ELF-1 (cell line): ENCODE measurements around the gene CNN1.

Experiments used
- DNase-seq: peaks from one replicate; pipeline ENCODE4 v3.0.0-alpha.2; 2016; ENCODE audit warnings: low read depth, low spot score

Gene CNN1

DNA sequence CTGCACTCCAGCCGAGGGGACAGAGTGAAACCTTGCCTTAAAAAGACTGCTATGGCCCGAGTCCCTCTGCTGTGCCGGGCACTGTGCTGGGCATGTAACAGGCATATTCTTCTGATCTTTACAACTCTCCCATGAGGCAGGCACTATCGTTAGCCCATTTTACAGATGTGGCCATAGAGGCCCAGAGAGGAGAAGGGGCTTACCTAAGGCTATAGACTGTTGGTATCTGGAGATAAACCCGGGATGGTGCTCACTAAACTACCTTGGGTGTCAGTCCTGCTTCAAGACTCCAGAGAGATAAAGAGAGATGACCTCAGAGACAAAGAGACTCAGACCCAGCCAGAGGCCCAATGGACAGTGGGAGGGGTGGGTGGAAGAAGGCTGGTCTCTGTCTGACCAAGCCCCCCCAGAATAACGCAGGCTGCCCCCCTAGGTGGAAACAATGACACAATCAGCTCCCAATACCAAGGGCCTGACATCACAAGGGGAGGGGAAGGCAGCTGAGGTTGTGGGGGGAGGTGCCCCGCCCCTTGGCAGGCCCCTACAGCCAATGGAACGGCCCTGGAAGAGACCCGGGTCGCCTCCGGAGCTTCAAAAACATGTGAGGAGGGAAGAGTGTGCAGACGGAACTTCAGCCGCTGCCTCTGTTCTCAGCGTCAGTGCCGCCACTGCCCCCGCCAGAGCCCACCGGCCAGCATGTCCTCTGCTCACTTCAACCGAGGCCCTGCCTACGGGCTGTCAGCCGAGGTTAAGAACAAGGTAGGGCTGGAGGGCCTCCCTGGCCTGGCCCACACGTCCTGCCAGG, at the start of gene CNN1:
Gene CNN1, plus strand, starts transcription at position 620 of the 805 bp plus-strand sequence. Its CDS starts 77 bp downstream, at position 697.
- DNase-seq: peak; percentile 95

DNA sequence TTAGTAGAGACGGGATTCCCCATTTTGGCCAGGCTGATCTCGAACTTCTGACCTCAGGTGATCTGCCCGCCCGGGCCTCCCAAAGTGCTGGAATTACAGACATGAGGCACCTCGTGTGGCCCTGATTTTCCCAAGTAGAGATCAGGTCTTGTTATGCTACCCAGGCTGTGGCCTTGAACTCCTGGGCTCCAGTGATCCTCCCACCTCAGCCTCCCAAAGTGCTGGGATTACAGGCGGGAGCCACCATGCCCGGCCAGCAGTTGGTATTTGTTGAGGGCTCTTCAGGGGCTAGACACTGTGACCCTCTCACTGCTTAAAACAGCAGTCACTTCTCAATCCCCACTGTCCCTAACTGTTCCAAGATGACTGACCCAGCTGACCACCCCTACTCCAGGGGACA, 49.3 kb upstream of the CNN1 start:
- no peak for DNase-seq

DNA sequence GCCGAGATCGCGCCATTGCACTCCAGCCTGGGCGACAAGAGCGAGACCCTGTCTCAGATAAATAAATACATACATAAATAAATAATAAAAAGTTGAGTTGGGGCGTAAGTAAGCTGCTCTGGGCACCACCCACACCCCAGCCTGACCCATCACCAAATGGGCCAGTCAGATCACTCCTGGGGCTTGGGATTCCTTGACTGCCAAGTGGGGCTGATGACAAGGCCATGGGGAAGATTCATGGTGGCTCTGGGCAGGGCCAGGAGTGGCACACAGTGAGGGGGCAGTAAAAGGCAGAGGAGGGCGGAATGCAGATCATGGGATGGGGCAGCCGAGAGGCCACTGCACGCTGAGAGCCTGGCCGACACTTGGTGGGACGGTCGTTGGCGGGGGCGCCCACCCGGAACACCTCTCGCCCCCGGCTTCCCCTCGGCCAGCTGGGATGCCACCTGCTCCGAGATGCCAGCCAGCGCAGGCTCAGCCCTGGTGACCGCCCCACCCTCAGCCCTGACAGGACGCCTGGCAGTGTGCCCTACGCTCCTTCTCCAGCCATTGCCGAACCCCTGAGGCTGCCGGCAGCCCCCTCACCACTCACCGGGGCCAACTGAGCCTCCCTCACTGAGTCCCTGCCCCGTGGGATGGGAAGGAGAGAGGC, 43.9 kb upstream of the CNN1 start:
- DNase-seq: no peak

DNA sequence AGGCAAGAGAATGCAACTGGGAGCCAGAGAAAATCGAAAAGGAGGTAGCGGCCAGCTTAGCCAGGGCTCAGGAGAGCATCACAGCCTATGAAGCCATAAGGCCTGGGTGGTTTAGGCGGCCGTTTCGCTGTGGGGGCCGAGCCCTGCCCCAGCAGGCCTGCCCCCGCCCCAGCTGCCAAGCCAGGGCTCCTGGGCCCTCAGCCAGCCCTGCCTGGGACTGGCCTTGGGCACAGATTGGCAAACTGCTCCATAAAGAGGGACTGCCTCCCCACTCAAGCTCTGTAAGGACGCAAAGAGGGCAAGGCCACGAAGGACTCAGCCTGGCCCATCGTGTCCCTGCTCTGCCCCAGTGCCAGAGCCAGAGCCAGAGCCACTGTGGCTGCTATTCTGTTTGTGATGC, 43.2 kb upstream of the CNN1 start:
- no peak for DNase-seq

DNA sequence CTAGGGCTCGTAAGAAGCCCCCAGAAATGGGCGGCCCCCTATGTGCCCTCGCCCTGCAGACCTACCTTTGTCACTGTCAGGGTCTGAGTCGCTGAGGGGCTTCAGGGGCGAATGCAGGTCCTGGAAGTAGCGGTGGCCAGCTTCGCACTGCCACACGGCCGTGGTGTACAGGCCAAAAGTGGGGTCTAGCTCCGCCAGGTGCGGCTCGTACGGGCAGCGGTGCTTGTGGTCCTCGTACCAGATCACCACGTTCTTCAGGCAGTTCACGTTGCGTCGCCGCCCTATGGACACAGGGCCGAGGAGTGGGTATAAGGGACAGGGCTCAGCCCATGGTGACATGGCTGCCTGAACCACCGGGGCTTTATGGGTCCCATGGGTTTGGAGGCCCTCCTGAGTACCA, 42.8 kb upstream of the CNN1 start:
- no peak for DNase-seq

DNA sequence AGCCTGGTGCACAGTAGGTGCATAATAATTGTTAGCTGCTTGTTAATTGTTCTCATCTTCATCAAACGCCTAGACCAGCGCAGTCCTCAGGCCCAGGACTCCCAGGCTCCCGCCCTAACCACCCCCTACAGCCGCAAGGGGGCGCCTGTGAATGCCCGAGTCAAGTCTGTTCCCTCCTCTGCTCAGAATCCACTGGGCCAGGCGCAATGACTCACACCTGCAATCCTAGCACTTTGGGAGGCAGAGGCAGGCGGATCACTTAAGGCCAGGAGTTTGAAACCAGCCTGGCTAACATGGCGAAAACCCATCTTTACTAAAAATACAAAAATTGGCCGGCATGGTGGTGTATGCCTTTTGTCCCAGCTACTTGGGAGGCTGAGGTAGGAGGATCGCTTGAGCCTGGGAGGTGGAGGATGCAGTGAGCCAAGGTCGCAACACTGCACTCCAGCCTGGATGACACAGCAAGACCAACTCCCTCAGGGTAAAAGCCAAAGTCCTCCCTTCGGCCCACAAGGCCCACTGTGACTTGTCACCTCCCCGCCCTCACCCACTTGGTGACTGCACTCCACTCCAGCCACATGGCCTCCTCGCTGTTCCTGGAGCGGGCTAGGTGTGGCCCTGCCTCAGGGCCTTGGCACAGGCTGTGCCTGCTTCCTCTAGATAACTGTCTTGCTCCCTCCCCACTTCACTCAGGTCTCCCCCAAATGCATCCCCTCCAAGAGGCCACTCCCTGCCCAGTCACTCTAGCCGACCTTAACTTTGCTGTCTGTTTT, 42.1 kb upstream of the CNN1 start:
- peak; percentile 90 for DNase-seq

DNA sequence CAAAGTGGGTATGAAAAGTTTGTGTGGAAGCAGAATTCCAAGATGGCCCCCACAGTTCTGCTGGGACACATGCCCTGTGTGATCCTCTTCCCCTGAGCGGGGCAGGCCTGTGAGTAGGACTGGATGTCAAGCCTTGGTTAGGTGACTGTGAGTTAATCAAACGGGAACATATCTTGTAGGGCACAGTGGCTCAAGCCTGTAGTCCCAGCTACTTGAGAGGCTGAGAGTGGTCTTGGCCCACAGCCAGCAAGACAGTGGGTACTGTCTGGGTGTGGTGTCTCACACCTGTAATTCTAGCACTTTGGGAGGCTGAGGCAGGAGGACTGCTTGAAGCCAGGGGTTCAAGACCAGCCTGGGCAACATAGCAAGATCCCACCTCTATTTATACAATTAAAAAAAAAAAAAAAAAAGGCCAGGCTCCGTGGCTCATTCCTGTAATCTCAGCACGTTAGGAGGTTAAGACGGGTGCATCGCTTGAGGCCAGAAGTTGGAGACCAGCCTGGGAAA, 39.4 kb upstream of the CNN1 start:
- no peak for DNase-seq

DNA sequence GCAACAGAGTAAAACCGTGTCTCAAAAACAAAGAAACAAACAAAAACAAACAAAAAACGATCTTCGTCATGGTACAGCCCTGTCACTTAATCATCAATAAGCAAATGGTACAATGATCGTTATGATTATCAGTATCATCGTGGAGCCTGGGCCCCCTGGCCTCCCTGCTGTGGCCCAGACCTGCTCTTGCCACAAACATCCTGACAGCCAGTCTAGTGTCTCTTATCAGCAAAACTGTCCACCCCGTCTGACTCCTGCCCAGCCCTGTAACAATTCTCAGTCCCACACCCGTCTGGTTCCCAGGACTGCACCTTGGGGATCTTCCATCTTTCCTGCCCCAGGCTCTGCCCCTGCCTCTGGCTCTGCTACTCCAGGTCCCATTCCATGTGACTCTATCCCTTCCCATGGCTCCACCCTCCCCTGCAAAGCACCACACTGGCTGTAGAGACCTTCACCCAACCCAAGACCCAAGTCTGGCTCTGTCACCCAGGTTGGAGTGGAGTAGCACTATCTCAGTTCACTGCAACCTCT, 38.7 kb upstream of the CNN1 start:
- DNase-seq: no peak

DNA sequence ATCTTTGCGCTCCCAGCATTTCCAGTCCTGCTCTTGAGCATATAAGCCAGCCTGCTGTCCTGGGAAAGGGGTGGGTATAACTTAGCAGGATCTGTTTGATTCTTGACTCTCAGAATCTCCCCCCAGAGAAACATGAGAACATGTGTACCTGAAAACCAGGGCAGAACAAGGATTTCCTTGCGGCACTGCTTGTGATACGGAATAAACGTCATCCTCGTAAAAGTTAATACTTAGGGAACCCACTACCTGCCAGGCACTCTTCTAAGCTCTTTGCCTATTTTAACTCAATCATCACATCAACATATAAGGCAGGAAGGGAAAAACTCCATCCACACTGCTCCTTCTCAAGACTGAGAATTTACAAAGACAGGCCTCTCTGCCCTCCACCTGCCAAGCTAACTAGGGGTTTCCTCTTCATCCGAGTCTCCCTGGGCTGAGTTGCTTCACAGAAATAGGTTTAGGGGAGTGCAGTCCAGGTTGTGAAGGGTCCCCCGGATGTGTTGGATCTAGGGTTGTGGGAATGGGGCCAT, 34.1 kb upstream of the CNN1 start:
- DNase-seq: peak; percentile 6

DNA sequence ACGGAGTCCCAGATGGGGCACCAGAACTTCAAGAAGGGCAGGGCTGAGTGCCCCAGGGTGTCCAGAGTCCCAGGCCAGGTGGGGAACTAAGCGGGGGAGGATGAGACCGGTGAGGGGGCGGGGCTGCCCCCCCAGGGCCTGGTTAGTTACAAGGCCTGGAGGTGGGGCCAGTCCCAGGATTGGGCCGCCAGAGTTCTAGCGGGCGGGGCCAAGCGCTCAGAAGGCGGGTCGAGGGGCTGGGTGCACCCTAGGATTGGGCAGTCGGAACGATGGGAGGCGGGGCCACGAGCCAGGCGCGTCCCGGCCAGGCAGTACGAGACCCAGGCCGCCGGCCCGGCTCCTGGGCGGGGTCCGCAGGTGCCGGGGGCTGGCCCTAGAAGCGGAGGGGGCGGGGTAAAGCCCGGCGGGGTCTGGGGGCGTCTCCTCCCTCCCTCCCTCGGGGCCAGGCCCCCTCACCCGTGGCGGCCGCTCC, 33.6 kb upstream of the CNN1 start:
- peak; percentile 98 for DNase-seq

DNA sequence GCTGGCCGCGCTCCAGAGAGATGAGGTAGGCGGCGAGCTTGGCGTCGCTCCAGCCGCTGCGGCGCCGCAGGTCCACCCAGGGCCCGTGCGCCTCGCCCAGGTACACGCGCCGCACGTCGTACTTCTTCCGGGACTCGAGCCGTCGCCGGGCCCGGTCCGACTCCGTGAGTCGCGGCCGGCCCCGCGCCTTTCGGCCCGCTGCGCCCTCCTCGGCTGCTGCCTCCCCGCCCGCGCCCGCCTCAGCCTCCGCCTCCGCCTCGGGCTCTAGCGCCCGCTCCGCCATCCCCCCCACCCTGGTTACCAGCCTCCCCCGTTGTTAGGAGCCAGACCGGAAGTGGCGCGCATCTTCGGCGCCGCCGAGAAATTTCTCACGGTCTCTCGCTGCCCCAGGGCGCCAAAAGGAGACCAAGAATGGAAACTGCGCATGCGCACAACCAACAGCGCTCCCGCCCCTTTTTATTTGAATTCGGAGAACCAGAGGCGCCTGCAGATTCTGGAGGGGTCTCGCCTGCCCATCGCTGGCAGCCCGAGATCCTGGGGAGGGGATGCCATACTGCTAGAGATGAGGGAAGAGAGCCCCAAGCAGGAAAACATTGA, 33.0 kb upstream of the CNN1 start, which contains the start of gene ZNF653:
Gene ZNF653, minus strand, starts transcription at position 336 of the 597 bp plus-strand sequence. Its CDS starts 53 bp downstream, at position 283.
- peak; percentile 96 for DNase-seq

DNA sequence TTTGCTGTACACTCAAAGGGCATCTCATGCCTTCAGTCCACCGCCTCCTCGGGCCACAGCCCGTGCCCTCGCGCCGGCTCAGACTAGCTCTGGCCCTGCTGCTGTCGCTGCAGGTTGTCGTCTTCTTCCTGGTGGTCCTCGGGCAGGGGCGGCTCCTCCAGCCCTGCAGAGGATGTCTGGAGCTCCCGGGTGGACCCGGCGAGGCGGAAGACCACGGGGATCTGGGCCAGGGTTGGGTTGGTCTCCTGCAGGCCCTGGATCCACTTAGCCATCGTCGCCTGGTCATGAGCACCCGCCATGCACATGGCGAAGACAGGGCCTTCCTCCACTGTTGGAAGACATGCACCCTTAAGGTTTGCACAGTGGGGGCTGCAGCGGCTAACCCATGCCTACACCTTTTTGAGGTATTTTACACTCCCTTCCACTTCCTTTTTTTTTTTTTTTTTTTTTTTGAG, 32.5 kb upstream of the CNN1 start:
- DNase-seq: no peak

DNA sequence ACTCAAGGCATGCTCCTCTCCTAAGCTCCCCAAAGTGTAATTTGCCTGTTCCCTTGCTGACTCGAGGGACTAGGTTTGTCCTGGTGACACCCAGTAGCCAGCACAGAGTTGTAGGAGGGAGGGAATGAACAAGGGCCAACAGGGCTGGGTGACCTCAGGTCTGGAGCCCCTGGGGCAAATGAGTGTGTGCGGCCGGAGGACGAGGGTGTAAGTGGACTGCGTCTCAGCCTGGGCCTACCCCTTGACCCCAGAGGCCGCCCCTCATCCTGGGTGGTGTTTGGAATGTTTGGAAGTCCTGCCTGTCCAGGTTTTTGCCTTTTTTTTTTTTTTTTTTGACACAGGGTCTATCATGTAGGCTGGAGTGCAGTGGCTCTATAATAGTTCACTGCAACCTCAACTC, 31.7 kb upstream of the CNN1 start:
- peak; percentile 10 for DNase-seq

DNA sequence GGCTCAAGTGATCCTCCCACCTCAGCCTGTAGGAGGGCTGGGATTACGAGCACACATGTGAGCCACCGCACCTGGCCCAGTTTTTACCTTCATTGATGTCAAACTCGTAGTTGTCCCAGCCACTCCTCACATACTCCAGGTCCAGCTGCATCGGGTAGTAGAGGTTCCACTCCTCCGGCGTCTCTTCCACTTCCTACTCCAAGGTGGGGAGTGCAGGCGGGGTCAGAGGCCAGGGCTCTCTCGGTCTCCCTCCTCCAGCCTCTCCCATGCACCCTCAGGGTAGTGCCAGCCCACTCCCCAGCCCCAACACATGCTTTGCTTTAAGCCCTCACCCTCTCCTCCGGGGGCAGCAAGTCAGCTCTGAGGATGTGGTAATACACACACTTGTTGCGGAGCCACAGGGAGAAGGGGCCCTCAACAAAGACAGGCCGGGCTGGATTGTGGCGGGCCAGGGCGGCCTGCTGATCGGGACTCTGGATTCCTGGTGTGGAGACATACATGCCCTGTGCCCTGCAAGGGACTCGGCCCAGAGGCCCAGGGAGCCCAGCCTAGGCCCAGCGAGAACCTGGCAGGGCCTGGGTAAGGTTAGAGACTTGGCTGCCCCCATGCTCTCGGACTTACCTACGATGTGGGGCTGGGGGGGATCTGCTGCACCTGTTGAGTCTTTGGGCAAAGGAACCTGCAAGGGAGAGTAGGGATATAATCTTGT, 31.1 kb upstream of the CNN1 start:
- peak; percentile 5 for DNase-seq

DNA sequence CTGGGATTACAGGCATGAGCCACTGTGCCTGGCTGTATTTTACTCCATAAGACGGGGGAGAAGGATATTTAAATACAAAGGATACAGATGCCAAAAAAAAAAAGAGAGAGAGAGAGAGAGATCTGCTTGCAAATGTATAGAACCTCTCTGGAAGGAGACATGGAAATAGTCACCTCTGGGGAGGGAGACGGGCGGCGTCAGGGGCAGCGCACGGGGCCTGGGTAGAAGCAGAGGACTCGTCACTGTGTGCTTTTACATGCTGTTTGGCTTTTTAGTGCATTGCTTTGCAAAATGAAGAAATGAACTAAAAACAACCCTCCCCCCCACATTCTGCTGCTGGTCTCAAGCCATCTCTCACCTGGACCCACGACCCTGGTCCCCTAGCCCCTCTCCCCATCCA, 28.2 kb upstream of the CNN1 start:
- DNase-seq: no peak

DNA sequence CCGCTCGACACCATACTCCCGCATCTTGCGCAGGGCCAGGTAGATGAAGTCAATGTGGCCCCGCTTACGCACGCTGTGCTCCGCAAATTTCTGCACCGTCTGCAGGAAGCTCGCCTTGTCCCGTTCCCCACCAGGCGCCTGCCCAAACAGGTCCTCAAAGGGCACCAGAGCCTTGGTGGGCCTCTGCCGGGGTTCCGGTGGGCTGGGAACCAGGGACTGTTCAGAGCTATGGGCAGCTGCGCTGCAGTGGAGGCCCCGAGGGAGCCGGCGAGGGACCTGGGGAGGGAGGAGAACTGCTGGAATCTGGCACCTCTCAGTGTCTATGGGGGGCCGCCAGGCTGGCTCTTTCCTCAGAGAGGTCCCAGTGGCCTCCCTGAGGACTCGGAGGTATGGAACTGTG, 24.7 kb upstream of the CNN1 start:
- no peak for DNase-seq

DNA sequence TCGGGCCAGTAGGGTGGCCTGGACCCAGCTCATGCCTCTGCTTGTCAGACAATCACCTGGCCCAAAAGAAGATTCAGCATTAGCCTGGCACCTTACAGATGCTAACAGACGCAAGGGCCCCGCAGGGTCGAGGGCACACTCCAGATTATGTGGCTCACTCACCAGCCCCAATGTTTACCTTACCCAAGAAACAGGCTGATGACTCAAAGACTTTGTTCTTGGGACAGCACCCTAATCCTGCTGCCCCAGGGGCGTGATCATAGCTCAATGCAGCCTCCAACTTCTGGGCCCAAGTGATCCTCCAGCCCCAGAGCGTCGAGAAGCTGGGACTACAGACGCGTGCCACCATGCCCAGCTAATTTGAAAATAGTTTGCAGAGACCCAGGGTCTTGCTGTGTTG, 19.5 kb upstream of the CNN1 start:
- no peak for DNase-seq

DNA sequence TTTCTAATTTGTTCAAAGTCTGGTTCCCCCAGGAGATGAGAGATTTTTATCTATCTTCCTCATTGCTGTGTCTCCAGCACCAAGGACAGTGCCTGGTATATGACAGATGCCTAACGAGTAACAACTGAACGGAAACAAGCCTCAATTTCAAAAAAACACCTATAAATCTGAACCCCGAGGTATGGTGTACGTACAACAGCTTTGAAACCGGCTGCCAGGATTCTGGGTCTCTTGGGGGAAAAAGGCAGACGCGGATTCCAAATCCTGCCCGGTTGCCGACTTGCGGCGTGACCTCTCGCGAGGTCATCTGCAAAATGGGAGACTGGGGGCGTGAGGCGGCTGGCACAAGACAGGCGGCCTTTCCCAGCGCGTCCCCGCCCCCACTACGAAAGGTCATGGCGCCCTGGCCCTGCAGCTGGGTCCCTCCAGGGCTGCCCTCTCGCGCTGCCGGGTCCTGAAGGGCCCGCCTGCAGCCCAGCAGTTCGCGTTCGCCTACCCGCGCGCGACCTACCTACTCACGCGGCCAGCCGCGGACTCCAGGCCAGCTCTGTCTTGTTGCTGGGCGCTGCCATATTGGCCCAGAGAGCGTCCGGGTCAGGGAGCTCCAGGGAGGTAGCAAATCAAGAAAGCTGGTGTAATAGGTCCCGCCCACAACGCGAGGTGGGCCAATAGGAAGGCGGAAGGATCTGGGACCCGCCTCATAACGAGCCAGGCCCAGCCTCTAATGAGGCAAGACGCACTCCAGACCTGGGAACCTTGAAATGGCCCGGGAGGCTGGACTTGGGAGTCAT, 9.9 kb upstream of the CNN1 start, which contains the start of gene ECSIT:
Gene ECSIT, minus strand, starts transcription at position 584 of the 791 bp plus-strand sequence. CDS start 9,964 bp downstream, outside the sequence.
- DNase-seq: peak; percentile 100

DNA sequence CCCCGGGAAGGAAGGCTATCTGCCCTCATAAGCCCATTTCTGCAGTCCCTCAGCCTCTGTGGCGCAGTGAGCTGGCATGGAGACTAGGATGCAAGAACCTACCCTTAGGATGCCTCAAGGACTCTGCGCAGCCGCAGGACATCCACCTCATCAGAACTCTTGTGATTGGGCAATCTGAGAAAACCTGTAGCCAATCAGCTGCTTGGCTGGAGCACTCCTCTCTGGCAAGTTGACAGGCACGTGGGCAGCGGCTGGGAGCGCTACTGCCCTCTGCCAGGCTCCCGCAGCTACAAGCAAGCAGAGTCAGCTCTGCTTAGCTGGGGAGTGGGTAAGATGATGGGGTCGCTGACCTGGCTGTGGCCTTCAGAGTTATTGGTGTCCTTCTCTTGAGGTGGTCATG, 8.2 kb upstream of the CNN1 start:
- peak; percentile 90 for DNase-seq
